Thoracic aorta endothelial cell (primary cell): Measurements from ENCODE around the gene NSMCE4A. TPM values are rescaled to one million over a fixed set of nuclear protein-coding genes. Genes with fewer than 3 reads are reported as not detected.

ENCODE experiments used
- small RNA-seq: library from RNA; depleted of rRNA; stranded (forward); fragments of <200 nt; gene quantifications from one replicate; pipeline ENCODE3, GENCODE V24; 2012
- total RNA-seq: library from RNA; depleted of rRNA; stranded (reverse); fragments of >200 nt; gene quantifications from 2 replicates; pipeline ENCODE4 v1.2.3, GENCODE V29; 2012

The NSMCE4A gene, protein sequence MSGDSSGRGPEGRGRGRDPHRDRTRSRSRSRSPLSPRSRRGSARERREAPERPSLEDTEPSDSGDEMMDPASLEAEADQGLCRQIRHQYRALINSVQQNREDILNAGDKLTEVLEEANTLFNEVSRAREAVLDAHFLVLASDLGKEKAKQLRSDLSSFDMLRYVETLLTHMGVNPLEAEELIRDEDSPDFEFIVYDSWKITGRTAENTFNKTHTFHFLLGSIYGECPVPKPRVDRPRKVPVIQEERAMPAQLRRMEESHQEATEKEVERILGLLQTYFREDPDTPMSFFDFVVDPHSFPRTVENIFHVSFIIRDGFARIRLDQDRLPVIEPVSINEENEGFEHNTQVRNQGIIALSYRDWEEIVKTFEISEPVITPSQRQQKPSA
- total RNA-seq, result 71.0 and 79.7 TPM in 2 replicates

DNA sequence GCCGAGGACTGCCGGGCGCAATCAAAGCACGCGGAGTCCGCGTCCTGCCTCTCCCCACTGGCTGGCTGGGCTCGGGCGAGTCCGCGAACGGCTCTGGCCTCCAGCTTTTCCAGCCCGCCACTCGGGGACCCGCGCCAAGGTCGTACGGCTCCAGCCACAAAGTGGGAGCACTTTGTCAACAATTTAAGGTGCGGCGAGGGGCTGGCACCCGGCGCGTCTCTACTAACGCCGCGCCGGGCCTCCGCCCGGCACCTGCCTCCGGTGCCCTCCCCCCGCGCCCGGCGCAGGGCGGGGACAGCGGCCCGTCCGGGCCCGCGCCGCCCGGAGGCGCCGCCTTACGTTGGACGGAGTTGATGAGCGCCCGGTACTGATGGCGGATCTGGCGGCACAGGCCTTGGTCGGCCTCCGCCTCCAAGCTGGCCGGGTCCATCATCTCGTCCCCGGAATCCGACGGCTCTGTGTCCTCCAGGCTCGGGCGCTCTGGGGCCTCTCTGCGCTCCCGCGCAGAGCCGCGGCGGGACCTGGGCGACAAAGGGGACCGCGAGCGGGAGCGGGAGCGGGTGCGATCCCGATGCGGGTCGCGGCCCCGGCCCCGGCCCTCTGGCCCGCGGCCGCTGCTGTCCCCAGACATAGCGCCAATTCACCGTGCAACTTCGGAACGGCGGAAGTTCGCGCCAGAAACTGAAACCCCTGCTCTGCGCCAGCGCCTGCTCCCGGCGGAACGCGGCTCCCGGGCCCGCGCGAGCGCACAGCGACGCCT lies at the start of gene NSMCE4A:
Gene NSMCE4A (minus strand): TSS at position 683 of the 760 bp plus-strand sequence. CDS start 52 bp downstream, at position 631.

DNA sequence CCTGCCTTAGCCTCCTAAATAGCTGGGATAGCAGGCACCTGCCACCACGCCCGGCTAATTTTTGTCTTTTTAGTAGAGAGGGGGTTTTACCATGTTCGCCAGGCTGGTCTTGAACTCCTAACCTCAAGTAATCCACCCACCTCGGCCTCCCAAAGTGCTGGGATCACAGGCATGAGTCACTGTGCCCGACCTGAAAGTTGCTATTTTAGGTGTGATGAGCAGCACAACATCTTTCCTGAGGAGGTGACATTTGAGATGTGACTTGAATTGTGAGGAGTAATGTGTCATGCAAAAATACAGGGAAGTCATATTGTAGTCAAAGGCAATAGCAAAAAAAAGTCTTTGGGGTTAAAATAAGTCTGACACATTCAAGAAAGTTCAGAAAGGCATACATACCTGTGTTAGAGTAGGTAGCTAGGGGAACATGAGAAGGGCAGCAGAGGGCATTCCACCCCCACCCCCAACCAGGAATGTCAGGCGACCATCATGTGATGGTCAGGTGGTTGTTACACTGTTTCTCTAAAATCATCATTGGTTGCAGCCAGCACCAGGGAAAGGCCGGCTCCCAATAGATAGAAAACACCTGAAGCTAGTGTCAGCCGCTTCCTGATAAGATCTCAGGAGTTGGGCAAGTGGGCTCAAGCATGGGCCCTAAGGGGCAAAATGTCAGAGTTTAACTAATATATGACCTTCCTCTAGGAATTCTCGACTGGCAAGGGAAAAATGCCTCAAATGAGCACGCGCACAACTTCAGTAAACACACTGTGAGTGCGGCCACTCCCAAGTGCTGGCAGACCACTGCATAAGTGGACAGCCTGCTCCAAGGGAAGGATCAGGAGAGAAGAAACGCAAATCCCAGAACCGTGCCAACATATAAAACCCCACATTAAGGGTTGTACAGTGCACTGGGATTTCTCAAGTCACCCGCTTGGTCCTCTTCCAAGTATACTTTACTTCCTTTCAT lies 13.6 kb upstream of the NSMCE4A start, which contains the start of gene TACC2:
Gene TACC2 (plus strand): TSS at position 803 of the 964 bp plus-strand sequence. CDS start 32,819 bp downstream, outside the sequence.

DNA sequence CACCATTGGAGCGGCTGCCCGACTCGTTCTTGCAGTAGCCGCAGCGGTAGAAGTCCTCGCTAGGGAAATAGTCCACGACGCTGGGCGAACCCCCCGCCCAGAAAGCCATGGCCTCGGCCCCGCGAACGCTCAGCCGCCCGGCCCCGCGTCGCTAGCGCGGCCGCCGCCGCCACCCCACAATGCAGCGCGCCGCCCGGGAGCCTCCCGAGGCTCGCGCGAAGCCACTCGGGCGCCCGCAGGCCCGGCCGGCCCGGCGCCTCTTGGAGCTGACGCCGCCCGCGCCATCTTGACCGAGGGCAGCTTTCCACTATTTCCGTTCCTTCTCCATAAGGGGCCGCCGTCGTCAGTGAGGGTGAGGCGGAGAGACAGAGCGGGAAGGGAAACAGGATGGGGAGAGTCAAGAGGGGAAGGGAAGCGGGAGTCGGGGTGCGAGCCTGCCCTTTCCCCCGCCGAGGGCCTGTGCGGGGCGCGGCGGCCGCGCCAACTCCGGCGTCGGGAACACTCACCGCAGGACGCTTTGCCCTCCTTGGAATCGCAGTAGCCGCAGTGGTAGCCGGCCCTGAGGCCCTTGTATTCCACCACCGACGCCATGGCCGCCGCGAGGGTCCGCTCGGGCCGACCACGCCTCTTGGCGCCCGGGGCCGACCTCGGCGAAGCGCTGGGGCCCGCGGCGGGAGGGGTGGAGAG lies 47.0 kb downstream of the NSMCE4A start, which contains the start of gene ATE1:
Gene ATE1 (minus strand): TSS at position 191 of the 687 bp plus-strand sequence. CDS start 82 bp downstream, at position 109.

Small RNA genes lying within 50 kb of the gene (small RNA-seq; reads per million reads assigned to genes)
- gene RF02219, result not detected

Other genes starting within 250 kb of the NSMCE4A start
- gene ATE1, start 47.2 kb downstream of the NSMCE4A start, total RNA-seq, result 42.3 and 48.0 TPM in 2 replicates
- 22.2 and 23.4 TPM in 2 replicates for gene TACC2, start 13.9 kb upstream of the NSMCE4A start, total RNA-seq